ENCODE measurements around the gene SLC15A4. TPM values are rescaled to one million over a fixed set of nuclear protein-coding genes. Genes with fewer than 3 reads are reported as not detected.

The SLC15A4 gene
- total and polyA plus RNA-seq, 2 donors (not counting 1 experiment from before 2014, with no cell fraction given), result 35.8 to 36.3 TPM

- Histone ChIP-seq H3K9ac (ENCODE audit: insufficient read depth, low read length) (no peak overlapping the region), H3K4me3 (replicated peaks in 1 of 4; ENCODE audit: control extremely low read depth in 1 of 4, insufficient read depth in 1 of 4, low read depth in 3 of 4, low read length in 4 of 4) (no peak overlapping the region), H4K20me1 (ENCODE audit: control insufficient read depth, extremely low read depth, insufficient read depth, low read length) (no peaks in the 10 kb centered on the region), H2AFZ (ENCODE audit: low read length) (no peak overlapping the region), H3K4me2 (ENCODE audit: extremely low read depth, insufficient read depth, low read length) (no peak overlapping the region), H3K36me3 (ENCODE audit: control insufficient read depth, insufficient read depth, low read length) (peaks cover 10% of the 10 kb centered on the region), H3K79me2 (ENCODE audit: control insufficient read depth, insufficient read depth, low read length) (no peaks in the 10 kb centered on the region), H3K27me3 (ENCODE audit: control insufficient read depth, insufficient read depth, low read length) (no peaks in the 10 kb centered on the region), H3K27ac (ENCODE audit: insufficient read depth, low read length) (no peak overlapping the region), H3K9me3 (ENCODE audit: control insufficient read depth, insufficient read depth, low read depth, low read length) (no peaks in the 10 kb centered on the region), H3K4me1 (ENCODE audit: control insufficient read depth, extremely low read depth, insufficient read depth, low read length) (no peaks in the 10 kb centered on the region)
- no peak for DNase-seq (ENCODE audit: low read depth in 2 of 2)
- TF ChIP-seq EZH2 (IDR thresholded peaks at IDR 0.05; ENCODE audit: low read length, missing control alignments) (no peak), CTCF (conservative IDR thresholded peaks at IDR 0.05 in 1 of 2, IDR thresholded peaks at IDR 0.05 in 1 of 2; ENCODE audit: low read depth in 1 of 2, low read length in 2 of 2) (no peak)
These were observed 32.9 kb downstream of the SLC15A4 start for GRCh38 chr12:128790653-128791373.

GRCh38 chr12:128790221-128790620 is 33.5 kb downstream of the SLC15A4 start:
- no peak overlapping the region for H3K4me2 ChIP-seq (ENCODE audit: extremely low read depth, insufficient read depth, low read length)
- no peak overlapping the region for H3K9ac ChIP-seq (ENCODE audit: insufficient read depth, low read length)
- H3K4me1 ChIP-seq (ENCODE audit: control insufficient read depth, extremely low read depth, insufficient read depth, low read length), result no peaks in the 10 kb centered on the region
- H3K27ac ChIP-seq (ENCODE audit: insufficient read depth, low read length), result no peak overlapping the region
- no peaks in the 10 kb centered on the region for H3K9me3 ChIP-seq (ENCODE audit: control insufficient read depth, insufficient read depth, low read depth, low read length)
- H3K4me3 ChIP-seq (replicated peaks in 1 of 4; ENCODE audit: control extremely low read depth in 1 of 4, insufficient read depth in 1 of 4, low read depth in 3 of 4, low read length in 4 of 4), result no peak overlapping the region
- no peak for DNase-seq (ENCODE audit: low read depth in 2 of 2)
- no peaks in the 10 kb centered on the region for H4K20me1 ChIP-seq (ENCODE audit: control insufficient read depth, extremely low read depth, insufficient read depth, low read length)
- peaks cover 6% of the 10 kb centered on the region for H3K36me3 ChIP-seq (ENCODE audit: control insufficient read depth, insufficient read depth, low read length)
- TF ChIP-seq EZH2 (IDR thresholded peaks at IDR 0.05; ENCODE audit: low read length, missing control alignments) (no peak), CTCF (conservative IDR thresholded peaks at IDR 0.05 in 1 of 2, IDR thresholded peaks at IDR 0.05 in 1 of 2; ENCODE audit: low read depth in 1 of 2, low read length in 2 of 2) (no peak)
- H2AFZ ChIP-seq (ENCODE audit: low read length), result no peak overlapping the region
- H3K79me2 ChIP-seq (ENCODE audit: control insufficient read depth, insufficient read depth, low read length), result no peaks in the 10 kb centered on the region
- H3K27me3 ChIP-seq (ENCODE audit: control insufficient read depth, insufficient read depth, low read length), result no peaks in the 10 kb centered on the region

GRCh38 chr12:128789356-128789929 is 34.3 kb downstream of the SLC15A4 start:
- DNase-seq (ENCODE audit: low read depth in 2 of 2), result no peak
- H3K9me3 ChIP-seq (ENCODE audit: control insufficient read depth, insufficient read depth, low read depth, low read length), result no peaks in the 10 kb centered on the region
- no peaks in the 10 kb centered on the region for H3K4me1 ChIP-seq (ENCODE audit: control insufficient read depth, extremely low read depth, insufficient read depth, low read length)
- H2AFZ ChIP-seq (ENCODE audit: low read length), result no peak overlapping the region
- no peaks in the 10 kb centered on the region for H3K79me2 ChIP-seq (ENCODE audit: control insufficient read depth, insufficient read depth, low read length)
- TF ChIP-seq EZH2 (IDR thresholded peaks at IDR 0.05; ENCODE audit: low read length, missing control alignments), result no peak
- TF ChIP-seq CTCF (conservative IDR thresholded peaks at IDR 0.05 in 1 of 2, IDR thresholded peaks at IDR 0.05 in 1 of 2; ENCODE audit: low read depth in 1 of 2, low read length in 2 of 2), result no peak
- H3K9ac ChIP-seq (ENCODE audit: insufficient read depth, low read length), result no peak overlapping the region
- no peaks in the 10 kb centered on the region for H4K20me1 ChIP-seq (ENCODE audit: control insufficient read depth, extremely low read depth, insufficient read depth, low read length)
- no peak overlapping the region for H3K4me3 ChIP-seq (replicated peaks in 1 of 4; ENCODE audit: control extremely low read depth in 1 of 4, insufficient read depth in 1 of 4, low read depth in 3 of 4, low read length in 4 of 4)
- H3K4me2 ChIP-seq (ENCODE audit: extremely low read depth, insufficient read depth, low read length), result no peak overlapping the region
- H3K36me3 ChIP-seq (ENCODE audit: control insufficient read depth, insufficient read depth, low read length), result peaks cover 6% of the 10 kb centered on the region
- H3K27me3 ChIP-seq (ENCODE audit: control insufficient read depth, insufficient read depth, low read length), result no peaks in the 10 kb centered on the region
- H3K27ac ChIP-seq (ENCODE audit: insufficient read depth, low read length), result no peak overlapping the region

Data from fibroblast of lung (primary cell).